ENCODE results near the gene CAPN3. TPM values are rescaled to one million over a fixed set of nuclear protein-coding genes. Genes with fewer than 3 reads are reported as not detected.

CAPN3 gene
- total RNA-seq, 1 experiment from 2014 or later: 0.54 TPM

GRCh38 chr15:42461261-42461660, 102.0 kb downstream of the CAPN3 start:
- H3K4me3 ChIP-seq (ENCODE audit: low read depth, low read length, poor library complexity, severe bottlenecking): no peak overlapping the region
- CTCF ChIA-PET: interaction anchor here (0.6 to 1.1 kb wide), 3 partner anchors 10 to 395 kb away, joined by 3 to 6 read pairs (median 4); no protein-coding TSS in a partner anchor
- no TSS peak for BruUV-seq (replicated peaks)

More at GRCh38 chr15:42461261-42461660, 102.0 kb downstream of the CAPN3 start:
- TF ChIP-seq CTCF (conservative IDR thresholded peaks at IDR 0.05; ENCODE audit: low read depth, low read length): no peak
- TF ChIP-seq EZH2 (IDR thresholded peaks at IDR 0.05; ENCODE audit: borderline replicate concordance, low read depth, low read length, poor library complexity, severe bottlenecking): no peak
- Histone ChIP-seq H3K9me3 (ENCODE audit: low read depth, low read length, poor library complexity, severe bottlenecking) (no peaks in the 10 kb centered on the region), H3K27me3 (replicated peaks; ENCODE audit: insufficient read depth, low read depth, low read length, poor library complexity) (no peaks in the 10 kb centered on the region), H3K36me3 (ENCODE audit: insufficient read depth, low read length, poor library complexity, severe bottlenecking) (no peaks in the 10 kb centered on the region), H3K4me1 (ENCODE audit: insufficient read depth, low read length, poor library complexity, severe bottlenecking) (peaks cover 52% of the 10 kb centered on the region), H3K27ac (ENCODE audit: low read depth, low read length, poor library complexity, severe bottlenecking) (peak overlapping the region; percentile 75)
- intact Hi-C loops (cut with micrococcal nuclease; ENCODE audit: unreplicated experiment): no loop called here
- POLR2A ChIA-PET (ENCODE audit: low non-redundant PET): no interaction called here
- DNase-seq (ENCODE audit: low spot score): peak; percentile 59

Other genes starting within 250 kb of the CAPN3 start
- gene PLA2G4F, start 202.9 kb upstream of the CAPN3 start, total RNA-seq (2021): not detected in 2 replicates
- 46.9 and 47.9 TPM in 2 replicates for gene VPS39, start 151.2 kb upstream of the CAPN3 start, total RNA-seq (2021)
- 23.7 and 28.2 TPM in 2 replicates for gene GANC, start 86.3 kb upstream of the CAPN3 start, total RNA-seq (2021)
- gene TMEM87A, start 86.1 kb upstream of the CAPN3 start, total RNA-seq (2021): 46.0 and 53.4 TPM in 2 replicates
- 98.1 and 102 TPM in 2 replicates for gene ZNF106, start 131.6 kb downstream of the CAPN3 start, total RNA-seq (2021)
- 112 and 124 TPM in 2 replicates for gene SNAP23, start 136.1 kb downstream of the CAPN3 start, total RNA-seq (2021)
- gene LRRC57, start 189.3 kb downstream of the CAPN3 start, total RNA-seq (2021): 28.7 and 32.7 TPM in 2 replicates
- 39.5 and 44.1 TPM in 2 replicates for gene HAUS2, start 189.3 kb downstream of the CAPN3 start, total RNA-seq (2021)
- gene STARD9, start 216.1 kb downstream of the CAPN3 start, total RNA-seq (2021): 12.0 and 16.4 TPM in 2 replicates